HG02970 (cell line): ENCODE data around the gene MCL1.
"Not testable (repeated sequence)": the region's sequence is repeated elsewhere in the genome, so short reads cannot be mapped to it uniquely, and the experiment has no call there.

Source experiments
- ATAC-seq: cut with Tn5 transposase; IDR thresholded peaks from one replicate; pipeline ENCODE4 v1.9.1; 2021; ENCODE audit warnings: mild to moderate bottlenecking, moderate library complexity, moderate number of reproducible peaks; ENCODE audit not compliant: unreplicated experiment, low FRiP score

The MCL1 gene

DNA sequence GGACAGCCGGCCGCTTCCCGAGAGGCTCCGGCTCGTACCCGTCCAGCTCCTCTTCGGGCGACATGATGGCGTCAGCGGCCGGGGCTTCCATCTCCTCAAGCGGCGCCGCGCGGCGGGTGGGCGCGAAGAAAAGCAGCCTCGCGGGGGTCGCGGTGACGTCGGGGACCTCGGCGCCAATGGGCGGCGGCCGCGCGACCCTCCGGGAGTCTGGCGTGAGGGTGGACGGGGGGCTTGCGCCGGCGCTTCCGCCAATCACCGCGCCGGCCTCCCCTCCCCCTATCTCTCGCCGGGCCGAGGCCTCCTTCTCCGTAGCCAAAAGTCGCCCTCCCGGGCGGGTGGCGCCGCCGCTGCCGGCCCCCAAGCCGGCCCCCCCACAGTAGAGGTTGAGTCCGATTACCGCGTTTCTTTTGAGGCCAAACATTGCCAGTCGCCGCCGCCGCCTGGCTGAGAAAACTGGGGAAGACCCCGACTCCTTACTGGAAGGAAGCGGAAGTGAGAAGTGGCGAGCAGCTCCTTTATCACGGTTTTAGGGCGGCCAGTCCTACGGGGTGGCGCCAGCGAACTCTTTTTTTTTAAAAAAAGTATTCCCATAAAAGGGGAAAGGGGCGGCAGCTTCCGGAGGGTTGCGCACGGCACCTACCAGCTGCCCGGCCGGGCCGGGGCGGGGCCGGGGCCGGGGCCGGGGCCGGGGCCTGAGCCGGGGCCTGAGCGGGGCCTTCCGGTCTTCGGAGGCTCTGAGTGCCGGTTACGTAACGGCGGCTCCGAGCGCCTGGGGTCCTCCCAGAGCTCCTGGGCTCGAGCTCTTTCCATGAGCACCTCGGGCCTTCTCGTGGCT lies at the start of gene MCL1:
TSS of gene MCL1 (minus strand) at position 501 of the 835 bp plus-strand sequence. CDS start at position 421, 80 bp downstream.
- peak; percentile 85 for ATAC-seq

GRCh38 chr1:150628766-150629114 lies 49.3 kb upstream of the MCL1 start:
- ATAC-seq: no peak

DNA sequence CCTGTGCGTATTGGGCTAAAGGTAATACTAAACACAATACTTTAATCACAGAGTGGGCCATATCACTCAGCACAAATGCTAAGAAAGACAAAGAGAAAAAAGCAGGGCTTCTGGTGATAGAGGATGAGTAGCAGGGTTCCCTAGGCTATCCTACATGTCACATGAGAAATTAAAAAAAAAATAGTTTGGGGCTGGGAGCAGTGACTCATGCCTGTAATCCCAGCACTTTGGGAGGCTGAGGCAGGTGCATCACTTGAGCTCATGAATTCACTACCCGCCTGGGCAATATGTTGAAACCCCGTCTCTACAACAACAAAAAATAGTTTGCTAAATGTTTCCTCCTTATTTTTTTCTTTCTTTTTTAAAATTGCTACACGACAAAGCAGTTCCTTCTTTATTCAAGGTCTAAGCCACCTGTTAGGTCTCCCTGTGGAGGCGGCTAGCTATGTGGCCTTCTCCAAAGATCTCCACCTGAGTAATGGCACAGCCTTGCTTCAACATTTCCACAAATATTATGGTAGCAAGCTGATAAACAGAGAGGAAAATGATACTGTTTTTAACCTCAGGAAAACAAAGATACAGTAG lies 48.5 kb upstream of the MCL1 start:
- no peak for ATAC-seq

DNA sequence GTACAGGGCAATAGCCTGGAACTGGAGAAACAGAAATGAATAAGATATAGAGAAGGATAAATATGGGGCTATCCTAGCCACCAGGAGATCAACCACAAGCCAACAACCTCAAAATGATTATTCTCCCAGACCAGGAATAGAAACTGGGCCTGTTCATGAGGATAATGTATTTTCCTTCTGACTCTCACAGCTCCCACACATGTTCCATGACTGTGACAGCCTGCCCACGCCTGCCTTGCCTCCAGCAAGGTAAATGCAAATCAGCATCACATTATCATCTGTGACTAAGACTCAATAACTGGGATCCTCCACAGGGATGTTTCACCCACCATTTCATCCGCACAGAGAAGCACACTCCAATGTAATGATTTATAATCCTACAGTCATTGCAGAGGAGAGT lies 46.7 kb upstream of the MCL1 start:
- ATAC-seq: no peak

GRCh38 chr1:150624546-150624945 lies 45.1 kb upstream of the MCL1 start:
- not testable (repeated sequence) for ATAC-seq

DNA sequence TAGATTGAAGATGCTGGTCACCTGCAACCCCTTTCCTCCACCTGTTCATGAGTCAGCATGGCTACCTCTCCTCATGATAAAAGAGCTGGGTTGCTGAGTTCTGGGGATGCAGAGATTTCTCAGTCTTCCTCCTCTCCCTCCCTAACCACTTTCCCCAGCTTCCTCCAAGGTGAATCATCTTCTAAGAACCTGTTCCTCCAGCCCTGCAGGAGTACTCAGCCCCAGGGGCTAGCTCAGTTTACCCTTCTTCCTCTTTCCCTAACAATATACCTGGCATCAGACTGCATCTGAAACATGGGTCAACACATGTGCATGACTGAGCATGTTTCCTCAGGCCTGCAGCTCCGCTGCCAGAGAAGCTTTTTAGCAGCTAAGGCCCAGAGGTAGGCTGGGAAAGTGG lies 44.7 kb upstream of the MCL1 start:
- ATAC-seq: not testable (repeated sequence)

DNA sequence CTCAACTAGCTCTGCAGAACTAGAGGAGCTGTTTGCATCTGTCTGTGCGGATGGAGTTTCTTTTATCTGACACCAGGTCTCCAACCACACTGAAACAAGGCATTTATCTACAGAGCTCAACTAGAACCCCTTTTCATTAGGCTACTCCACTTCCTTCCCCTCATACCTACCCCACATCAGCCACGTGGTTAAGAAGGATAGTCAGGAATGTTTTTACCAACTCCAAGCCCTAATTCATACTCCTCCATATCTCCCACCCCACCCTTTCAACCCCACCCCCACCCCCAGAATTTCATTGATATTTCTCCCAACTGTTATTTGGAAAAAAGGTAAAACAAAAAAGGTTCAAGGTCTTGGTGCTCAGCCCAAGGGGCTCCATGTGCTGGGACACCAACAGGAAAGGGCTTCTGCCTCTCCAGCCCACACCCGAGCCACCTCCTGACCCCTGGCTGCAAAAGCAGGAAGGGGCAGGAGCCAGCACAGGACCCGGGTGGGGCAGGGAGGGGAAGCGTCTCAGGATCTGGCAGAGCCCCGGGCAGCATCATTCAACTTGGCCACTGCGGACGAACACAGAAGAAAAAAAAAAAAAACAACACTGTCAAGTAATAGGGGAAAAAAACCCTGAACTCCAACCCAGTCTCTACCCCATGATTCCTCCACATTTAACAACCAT lies 43.0 kb upstream of the MCL1 start:
- no peak for ATAC-seq

- no peak for ATAC-seq
Measured at GRCh38 chr1:150621497-150622302, 42.3 kb upstream of the MCL1 start.

DNA sequence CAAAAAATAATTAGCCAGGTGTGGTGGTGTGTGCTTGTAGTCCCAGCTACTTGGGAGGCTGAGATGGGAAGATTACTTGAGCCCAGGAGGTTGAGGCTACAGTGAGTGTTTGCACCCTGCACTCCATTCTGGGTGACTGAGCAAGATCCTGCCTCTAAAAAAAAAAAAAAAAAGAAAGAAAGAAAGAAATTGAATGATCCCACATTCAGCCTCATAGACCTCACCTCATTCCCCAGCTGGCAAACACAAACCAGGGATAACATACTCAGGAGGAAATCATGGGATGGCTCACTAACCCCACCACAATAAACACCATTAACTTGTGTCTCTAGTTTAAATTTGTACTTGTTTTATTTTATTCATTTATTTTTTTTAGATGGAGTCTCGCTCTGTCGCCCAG lies 41.5 kb upstream of the MCL1 start:
- no peak for ATAC-seq

DNA sequence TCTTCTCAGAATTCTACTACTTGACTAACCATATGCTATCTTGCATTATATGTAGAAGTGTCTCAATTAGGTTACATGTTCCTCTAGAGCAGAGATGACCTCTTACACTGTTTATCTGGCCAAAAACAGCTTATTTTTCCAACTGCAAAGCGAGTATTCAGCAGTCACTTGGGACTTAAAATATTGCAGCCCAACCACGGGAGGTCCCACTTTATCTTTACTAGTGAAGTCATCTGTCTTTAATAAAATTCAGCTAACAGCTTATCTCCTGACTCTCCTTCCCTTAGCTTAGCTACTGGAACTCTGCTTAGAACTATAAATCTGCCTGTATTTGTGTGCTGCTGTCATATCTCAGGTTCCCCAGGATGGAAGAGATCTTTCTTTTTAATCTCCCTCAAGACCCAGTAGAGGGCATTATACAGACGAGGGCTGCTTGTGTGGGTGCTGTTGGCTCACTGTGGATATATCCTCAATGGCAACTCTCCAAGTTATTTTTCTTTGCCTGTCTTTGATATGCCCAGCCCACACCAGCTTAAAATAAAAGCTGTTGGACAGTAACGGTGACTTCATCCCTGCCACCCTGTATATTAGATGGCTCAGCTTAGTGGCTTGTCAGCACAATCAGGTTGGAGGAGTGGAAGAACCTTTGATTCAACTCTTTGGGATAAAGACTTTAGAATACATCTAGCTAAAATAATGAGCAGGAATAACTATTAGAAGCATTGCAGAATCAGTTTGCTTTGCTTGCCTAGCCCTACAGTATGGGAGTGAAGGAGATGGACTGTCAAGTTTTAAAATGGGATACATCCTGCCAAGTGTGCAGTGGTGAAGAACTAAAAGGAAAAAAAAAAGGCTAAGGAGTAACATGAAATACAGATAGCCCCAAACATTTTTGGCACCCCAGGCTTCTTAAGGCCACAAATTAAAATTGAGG lies 40.4 kb upstream of the MCL1 start:
- no peak for ATAC-seq

GRCh38 chr1:150615346-150616201 lies 36.2 kb upstream of the MCL1 start:
- no peak for ATAC-seq

GRCh38 chr1:150613061-150613920 lies 33.9 kb upstream of the MCL1 start:
- ATAC-seq: no peak

- no peak for ATAC-seq
Measured at GRCh38 chr1:150612014-150612345, 32.6 kb upstream of the MCL1 start.

DNA sequence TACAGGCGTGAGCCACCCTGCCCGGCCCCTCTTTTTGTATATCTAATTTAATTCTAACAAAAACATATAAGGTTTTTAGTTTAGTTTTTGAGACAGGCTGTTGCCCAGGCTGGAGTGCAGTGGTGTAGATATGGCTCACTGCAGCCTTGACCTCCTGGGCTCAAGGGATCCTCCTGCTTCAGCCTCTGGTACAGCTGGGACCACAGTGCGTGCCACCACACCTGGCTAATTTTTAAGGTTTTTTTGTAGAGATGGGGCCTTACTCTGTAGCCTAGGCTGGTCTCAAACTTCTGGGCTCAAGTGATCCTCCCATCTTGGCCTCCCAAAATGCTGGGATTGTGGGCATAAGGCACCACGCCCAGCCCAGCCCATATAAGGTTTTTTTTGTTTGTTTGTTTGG lies 31.2 kb upstream of the MCL1 start:
- ATAC-seq: no peak

- ATAC-seq: no peak
Measured at GRCh38 chr1:150609732-150610131, 30.3 kb upstream of the MCL1 start.

DNA sequence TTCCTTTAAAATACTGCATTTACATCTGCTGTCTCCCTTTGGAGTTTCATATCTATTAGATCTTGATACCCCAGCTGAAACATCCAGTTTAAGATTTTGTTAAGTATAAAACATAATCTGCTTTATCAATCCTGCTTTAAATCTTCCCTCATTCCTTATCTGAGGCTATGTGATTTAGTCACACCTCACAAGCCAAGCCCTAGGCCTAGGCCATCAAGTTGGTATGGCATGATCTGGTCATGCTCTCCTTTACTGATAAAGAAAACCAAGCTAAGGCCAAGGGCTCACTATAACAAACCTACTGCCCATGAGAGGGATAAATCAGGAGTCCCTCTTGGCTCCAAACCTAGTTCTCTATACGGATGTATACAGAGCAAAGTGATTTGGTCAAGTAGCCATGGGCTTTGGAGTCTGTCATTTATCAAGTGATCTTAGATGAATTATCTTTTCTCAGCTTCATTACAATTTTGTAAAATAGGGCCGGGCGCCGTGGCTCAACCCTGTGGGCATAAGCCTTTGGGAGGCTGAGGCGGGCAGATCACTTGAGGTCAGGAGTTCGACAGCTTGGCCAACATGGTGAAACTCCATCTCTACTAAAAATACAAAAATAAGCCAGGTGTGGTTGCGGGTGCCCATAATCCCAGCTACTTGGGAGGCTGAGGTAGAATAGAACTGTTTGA lies 27.2 kb upstream of the MCL1 start:
- no peak for ATAC-seq

DNA sequence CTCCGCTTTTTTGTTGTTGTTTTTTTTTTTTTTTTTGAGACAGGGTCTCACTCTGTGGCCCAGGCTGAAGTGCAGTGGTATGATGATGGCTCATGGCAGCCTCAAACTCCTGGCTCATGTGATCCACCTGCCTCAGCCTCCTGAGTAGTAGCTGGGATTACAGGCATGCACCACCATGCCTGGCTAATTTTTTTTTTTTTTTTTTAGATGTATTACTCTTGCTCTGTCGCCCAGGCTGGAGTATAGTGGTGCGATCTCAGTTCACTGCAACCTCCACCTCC lies 26.0 kb upstream of the MCL1 start:
- not testable (repeated sequence) for ATAC-seq

DNA sequence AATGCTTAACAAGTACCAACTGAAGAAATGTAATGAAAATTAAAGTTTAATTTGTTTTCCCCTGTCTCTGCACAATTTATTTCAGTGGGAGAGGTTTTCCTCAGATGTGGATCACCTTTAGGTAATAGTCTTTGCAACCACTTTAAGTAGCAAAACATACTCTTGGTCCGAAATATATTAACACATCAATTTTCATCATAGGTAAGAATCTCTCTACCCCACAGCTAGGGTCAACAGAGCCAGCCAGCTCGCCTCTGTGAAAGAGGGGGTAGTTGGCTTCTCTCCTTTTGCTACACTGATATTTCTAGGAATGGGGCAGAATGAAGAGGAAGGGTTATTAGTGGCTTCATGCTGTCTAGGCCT lies 24.8 kb upstream of the MCL1 start:
- no peak for ATAC-seq
